K562 (cell line): ENCODE measurements around the gene APEX2. TPM values are rescaled to one million over a fixed set of nuclear protein-coding genes. Genes with fewer than 3 reads are reported as not detected.

Source experiments
- ARID2 ChIP-seq: fragments of 450-650 bp; IDR thresholded peaks from 2 replicates; pipeline ENCODE4 v1.6.1; 2017; ENCODE audit warnings: antibody characterized with exemption, mild to moderate bottlenecking
- GATA2 ChIP-seq: sonication (generic); formaldehyde crosslinking; IDR thresholded peaks from 2 replicates; pipeline ENCODE4 v1.4.0; 2020; ENCODE audit warnings: mild to moderate bottlenecking, missing genetic modification reagents
- MTF1 ChIP-seq: fragments of 250-450 bp; sonication (Bioruptor Pico); IDR thresholded peaks from 2 replicates; pipeline ENCODE4 v1.9.0; 2021; ENCODE audit warnings: moderate library complexity, mild to moderate bottlenecking, inconsistent platforms, borderline replicate concordance
- SETDB1 ChIP-seq: IDR thresholded peaks from one replicate; pipeline ENCODE4 v1.6.1; 2012; ENCODE audit warnings: low read length, control low read depth, inconsistent platforms
- STAT5A ChIP-seq: IDR thresholded peaks from 2 replicates; pipeline ENCODE4 v1.6.1; 2012; ENCODE audit warnings: low read length, inconsistent platforms, borderline replicate concordance
- ZFP1 ChIP-seq: fragments of 450-650 bp; formaldehyde crosslinking; IDR thresholded peaks from 2 replicates; pipeline ENCODE4 v1.4.0; 2020; ENCODE audit warnings: mild to moderate bottlenecking, mixed read lengths
- ZNF232 ChIP-seq: sonication (generic); formaldehyde crosslinking; IDR thresholded peaks from 2 replicates; pipeline ENCODE4 v1.8.0; 2022; ENCODE audit warnings: mild to moderate bottlenecking, missing genetic modification reagents
- ZNF395 ChIP-seq: fragments of 200-800 bp; sonication (Bioruptor generic); IDR thresholded peaks from 2 replicates; pipeline ENCODE4 v1.6.1; 2017; ENCODE audit warnings: missing genetic modification characterization, missing compliant biosample characterization
- polyA plus RNA-seq, 8 experiments: library from polyadenylated mRNA; depleted of rRNA in 4 of 8; stranded (reverse) in 5 of 8; unstranded in 3 of 8; fragments of >200 nt; fragmentation: Nextera tagmentation in 2 of 8; fragmentation: Illumina TruSeq in 1 of 8; extraction: Ambion mirVana in 2 of 8; extraction: Trizol in 1 of 8; gene quantifications; 2 replicates each; pipeline versions ENCODE4 v1.2.1 to v1.2.3, GENCODE V29; 2011 to 2014; ENCODE audit warnings: inconsistent platforms in 1 of 8, missing spikeins in 1 of 8
- total RNA-seq, 7 experiments: library from RNA; depleted of rRNA in 6 of 7; stranded (reverse); fragments of >200 nt in 6 of 7; fragmentation: Illumina TruSeq in 2 of 7; extraction: Trizol in 2 of 7; gene quantifications; 2 replicates each; pipeline versions ENCODE4 v1.2.1 to v1.2.3, GENCODE V29; 2011 to 2021; ENCODE audit warnings: low replicate concordance in 1 of 7
- TF ChIP-seq, protein P1 (sequence below): fragments of 450-650 bp; IDR thresholded peaks from 2 replicates; pipeline ENCODE4 v1.6.1; 2018; ENCODE audit not compliant: partially characterized antibody
- TF ChIP-seq, protein P2 (sequence below): fragments of 150-350 bp; conservative IDR thresholded peaks from 2 replicates; pipeline ENCODE4 v1.6.1; 2014; ENCODE audit warnings: low read length
- TF ChIP-seq, protein P3 (sequence below): fragments of 200-400 bp; formaldehyde crosslinking; IDR thresholded peaks from 2 replicates; pipeline ENCODE4 v1.6.1; 2017; ENCODE audit warnings: mild to moderate bottlenecking, low read depth, low read length, moderate library complexity
- TF ChIP-seq, protein P4 (sequence below): fragments of 450-650 bp; IDR thresholded peaks from 2 replicates; pipeline ENCODE4 v1.6.1; 2014; ENCODE audit warnings: low read depth, mild to moderate bottlenecking, moderate library complexity, borderline replicate concordance
- TF ChIP-seq, protein P5 (sequence below): fragments of 450-650 bp; IDR thresholded peaks from 2 replicates; pipeline ENCODE4 v1.6.1; 2016; ENCODE audit warnings: missing biosample characterization, missing genetic modification characterization

The APEX2 gene
- total and polyA plus RNA-seq, 9 of the 15 experiments (the other 6 are each of a cell fraction or from before 2014, with no cell fraction given): 9.4 to 34.2 (median 25.9) TPM

DNA sequence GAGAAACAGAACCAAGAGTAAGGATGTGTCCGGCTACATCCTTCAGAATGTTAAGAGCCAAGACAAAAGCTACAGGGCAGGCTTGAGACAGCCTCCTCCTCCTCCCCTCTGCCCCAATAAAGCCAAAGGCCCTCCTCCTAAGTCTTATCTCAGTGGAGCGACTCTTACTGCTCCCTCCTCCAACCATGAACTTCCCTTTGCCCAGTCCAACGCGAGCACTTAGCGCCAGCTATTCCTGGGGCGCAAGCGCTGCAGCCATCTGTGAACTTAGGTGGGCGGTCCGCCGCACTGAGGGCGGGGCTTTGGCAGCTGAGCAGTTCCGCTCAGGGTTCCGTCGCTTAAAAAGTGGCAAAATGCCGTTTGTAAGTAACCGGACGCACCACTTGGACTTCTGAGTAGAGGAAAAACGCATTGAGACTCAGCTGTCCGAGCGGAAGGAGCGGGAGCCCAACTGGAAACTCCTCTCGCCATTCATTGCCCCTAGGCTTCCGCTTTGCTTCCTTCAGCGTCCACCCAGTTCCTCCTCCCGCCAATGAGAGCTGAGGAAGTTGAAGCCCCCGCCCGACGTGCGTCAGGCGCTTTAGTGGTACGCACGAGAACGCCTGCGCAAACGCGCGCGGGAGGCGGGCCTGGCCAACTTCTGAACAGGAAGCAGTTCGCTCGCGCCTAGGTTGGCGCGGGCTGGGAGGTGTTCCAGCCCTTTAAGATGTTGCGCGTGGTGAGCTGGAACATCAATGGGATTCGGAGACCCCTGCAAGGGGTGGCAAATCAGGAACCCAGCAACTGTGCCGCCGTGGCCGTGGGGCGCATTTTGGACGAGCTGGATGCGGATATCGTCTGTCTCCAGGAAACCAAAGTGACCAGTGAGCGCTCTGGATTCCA lies at the start of gene APEX2 (continued):
- TF ChIP-seq, protein P1, sequence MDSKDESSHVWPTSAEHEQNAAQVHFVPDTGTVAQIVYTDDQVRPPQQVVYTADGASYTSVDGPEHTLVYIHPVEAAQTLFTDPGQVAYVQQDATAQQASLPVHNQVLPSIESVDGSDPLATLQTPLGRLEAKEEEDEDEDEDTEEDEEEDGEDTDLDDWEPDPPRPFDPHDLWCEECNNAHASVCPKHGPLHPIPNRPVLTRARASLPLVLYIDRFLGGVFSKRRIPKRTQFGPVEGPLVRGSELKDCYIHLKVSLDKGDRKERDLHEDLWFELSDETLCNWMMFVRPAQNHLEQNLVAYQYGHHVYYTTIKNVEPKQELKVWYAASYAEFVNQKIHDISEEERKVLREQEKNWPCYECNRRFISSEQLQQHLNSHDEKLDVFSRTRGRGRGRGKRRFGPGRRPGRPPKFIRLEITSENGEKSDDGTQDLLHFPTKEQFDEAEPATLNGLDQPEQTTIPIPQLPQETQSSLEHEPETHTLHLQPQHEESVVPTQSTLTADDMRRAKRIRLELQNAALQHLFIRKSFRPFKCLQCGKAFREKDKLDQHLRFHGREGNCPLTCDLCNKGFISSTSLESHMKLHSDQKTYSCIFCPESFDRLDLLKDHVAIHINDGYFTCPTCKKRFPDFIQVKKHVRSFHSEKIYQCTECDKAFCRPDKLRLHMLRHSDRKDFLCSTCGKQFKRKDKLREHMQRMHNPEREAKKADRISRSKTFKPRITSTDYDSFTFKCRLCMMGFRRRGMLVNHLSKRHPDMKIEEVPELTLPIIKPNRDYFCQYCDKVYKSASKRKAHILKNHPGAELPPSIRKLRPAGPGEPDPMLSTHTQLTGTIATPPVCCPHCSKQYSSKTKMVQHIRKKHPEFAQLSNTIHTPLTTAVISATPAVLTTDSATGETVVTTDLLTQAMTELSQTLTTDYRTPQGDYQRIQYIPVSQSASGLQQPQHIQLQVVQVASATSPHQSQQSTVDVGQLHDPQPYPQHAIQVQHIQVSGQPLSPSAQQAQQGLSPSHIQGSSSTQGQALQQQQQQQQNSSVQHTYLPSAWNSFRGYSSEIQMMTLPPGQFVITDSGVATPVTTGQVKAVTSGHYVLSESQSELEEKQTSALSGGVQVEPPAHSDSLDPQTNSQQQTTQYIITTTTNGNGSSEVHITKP: peak; percentile 71
- no peak for TF ChIP-seq ZFP1 (CRISPR knock-in tag)
- TF ChIP-seq ARID2: no peak
- TF ChIP-seq, protein P2, sequence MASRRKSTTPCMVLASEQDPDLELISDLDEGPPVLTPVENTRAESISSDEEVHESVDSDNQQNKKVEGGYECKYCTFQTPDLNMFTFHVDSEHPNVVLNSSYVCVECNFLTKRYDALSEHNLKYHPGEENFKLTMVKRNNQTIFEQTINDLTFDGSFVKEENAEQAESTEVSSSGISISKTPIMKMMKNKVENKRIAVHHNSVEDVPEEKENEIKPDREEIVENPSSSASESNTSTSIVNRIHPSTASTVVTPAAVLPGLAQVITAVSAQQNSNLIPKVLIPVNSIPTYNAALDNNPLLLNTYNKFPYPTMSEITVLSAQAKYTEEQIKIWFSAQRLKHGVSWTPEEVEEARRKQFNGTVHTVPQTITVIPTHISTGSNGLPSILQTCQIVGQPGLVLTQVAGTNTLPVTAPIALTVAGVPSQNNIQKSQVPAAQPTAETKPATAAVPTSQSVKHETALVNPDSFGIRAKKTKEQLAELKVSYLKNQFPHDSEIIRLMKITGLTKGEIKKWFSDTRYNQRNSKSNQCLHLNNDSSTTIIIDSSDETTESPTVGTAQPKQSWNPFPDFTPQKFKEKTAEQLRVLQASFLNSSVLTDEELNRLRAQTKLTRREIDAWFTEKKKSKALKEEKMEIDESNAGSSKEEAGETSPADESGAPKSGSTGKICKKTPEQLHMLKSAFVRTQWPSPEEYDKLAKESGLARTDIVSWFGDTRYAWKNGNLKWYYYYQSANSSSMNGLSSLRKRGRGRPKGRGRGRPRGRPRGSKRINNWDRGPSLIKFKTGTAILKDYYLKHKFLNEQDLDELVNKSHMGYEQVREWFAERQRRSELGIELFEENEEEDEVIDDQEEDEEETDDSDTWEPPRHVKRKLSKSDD: no peak
- TF ChIP-seq, protein P3, sequence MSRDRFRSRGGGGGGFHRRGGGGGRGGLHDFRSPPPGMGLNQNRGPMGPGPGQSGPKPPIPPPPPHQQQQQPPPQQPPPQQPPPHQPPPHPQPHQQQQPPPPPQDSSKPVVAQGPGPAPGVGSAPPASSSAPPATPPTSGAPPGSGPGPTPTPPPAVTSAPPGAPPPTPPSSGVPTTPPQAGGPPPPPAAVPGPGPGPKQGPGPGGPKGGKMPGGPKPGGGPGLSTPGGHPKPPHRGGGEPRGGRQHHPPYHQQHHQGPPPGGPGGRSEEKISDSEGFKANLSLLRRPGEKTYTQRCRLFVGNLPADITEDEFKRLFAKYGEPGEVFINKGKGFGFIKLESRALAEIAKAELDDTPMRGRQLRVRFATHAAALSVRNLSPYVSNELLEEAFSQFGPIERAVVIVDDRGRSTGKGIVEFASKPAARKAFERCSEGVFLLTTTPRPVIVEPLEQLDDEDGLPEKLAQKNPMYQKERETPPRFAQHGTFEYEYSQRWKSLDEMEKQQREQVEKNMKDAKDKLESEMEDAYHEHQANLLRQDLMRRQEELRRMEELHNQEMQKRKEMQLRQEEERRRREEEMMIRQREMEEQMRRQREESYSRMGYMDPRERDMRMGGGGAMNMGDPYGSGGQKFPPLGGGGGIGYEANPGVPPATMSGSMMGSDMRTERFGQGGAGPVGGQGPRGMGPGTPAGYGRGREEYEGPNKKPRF: no peak
- no peak for TF ChIP-seq ZNF232 (CRISPR knock-in tag)
- TF ChIP-seq, protein P4, sequence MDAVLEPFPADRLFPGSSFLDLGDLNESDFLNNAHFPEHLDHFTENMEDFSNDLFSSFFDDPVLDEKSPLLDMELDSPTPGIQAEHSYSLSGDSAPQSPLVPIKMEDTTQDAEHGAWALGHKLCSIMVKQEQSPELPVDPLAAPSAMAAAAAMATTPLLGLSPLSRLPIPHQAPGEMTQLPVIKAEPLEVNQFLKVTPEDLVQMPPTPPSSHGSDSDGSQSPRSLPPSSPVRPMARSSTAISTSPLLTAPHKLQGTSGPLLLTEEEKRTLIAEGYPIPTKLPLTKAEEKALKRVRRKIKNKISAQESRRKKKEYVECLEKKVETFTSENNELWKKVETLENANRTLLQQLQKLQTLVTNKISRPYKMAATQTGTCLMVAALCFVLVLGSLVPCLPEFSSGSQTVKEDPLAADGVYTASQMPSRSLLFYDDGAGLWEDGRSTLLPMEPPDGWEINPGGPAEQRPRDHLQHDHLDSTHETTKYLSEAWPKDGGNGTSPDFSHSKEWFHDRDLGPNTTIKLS: 0 out of 2 replicates have a peak, but pooled peaks have one; percentile 11
- no peak for TF ChIP-seq STAT5A
- TF ChIP-seq MTF1 (CRISPR knock-in tag): no peak
- 0 out of 2 replicates have a peak, but pooled peaks have one; percentile 13 for TF ChIP-seq GATA2
- TF ChIP-seq ZNF395 (CRISPR knock-in tag): no peak
- TF ChIP-seq, protein P5, sequence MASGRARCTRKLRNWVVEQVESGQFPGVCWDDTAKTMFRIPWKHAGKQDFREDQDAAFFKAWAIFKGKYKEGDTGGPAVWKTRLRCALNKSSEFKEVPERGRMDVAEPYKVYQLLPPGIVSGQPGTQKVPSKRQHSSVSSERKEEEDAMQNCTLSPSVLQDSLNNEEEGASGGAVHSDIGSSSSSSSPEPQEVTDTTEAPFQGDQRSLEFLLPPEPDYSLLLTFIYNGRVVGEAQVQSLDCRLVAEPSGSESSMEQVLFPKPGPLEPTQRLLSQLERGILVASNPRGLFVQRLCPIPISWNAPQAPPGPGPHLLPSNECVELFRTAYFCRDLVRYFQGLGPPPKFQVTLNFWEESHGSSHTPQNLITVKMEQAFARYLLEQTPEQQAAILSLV (tag): no peak
- no peak for TF ChIP-seq SETDB1
